Activated naive CD8-positive, alpha-beta T cell (primary cell): ENCODE results near the gene HIVEP3.
A peak's percentile ranks its signal among the peaks of the same experiment; 100 is the strongest.

ENCODE experiments used
- H3K27ac Mint-ChIP-seq: one replicate; pipeline ENCODE4 v1.8.0; 2021; ENCODE audit warnings: mixed read lengths
- H3K27me3 Mint-ChIP-seq: one replicate; pipeline ENCODE4 v1.8.0; 2021; ENCODE audit warnings: mixed read lengths
- H3K36me3 Mint-ChIP-seq: one replicate; pipeline ENCODE4 v1.8.0; 2021; ENCODE audit warnings: mixed read lengths
- H3K4me1 Mint-ChIP-seq: one replicate; pipeline ENCODE4 v1.8.0; 2021; ENCODE audit warnings: low read depth, mixed read lengths
- H3K4me3 Mint-ChIP-seq: one replicate; pipeline ENCODE4 v1.8.0; 2021; ENCODE audit warnings: mild to moderate bottlenecking, mixed read lengths
- H3K9me3 Mint-ChIP-seq: one replicate; pipeline ENCODE4 v1.8.0; 2021; ENCODE audit warnings: low read depth, mixed read lengths

Gene HIVEP3

GRCh38 chr1:41723786-41724185 lies 194.9 kb downstream of the HIVEP3 start:
- H3K36me3 Mint-ChIP-seq = no peaks in the 10 kb centered on the region
- H3K9me3 Mint-ChIP-seq = no peaks in the 10 kb centered on the region
- no peaks in the 10 kb centered on the region for H3K27me3 Mint-ChIP-seq
- no peak overlapping the region for H3K27ac Mint-ChIP-seq
- no peak overlapping the region for H3K4me3 Mint-ChIP-seq
- H3K4me1 Mint-ChIP-seq = peaks cover 35% of the 10 kb centered on the region

GRCh38 chr1:41722184-41722583 lies 196.5 kb downstream of the HIVEP3 start:
- no peaks in the 10 kb centered on the region for H3K9me3 Mint-ChIP-seq
- H3K27me3 Mint-ChIP-seq = no peaks in the 10 kb centered on the region
- H3K4me3 Mint-ChIP-seq = no peak overlapping the region
- H3K4me1 Mint-ChIP-seq = peaks cover 20% of the 10 kb centered on the region
- no peak overlapping the region for H3K27ac Mint-ChIP-seq
- no peaks in the 10 kb centered on the region for H3K36me3 Mint-ChIP-seq

GRCh38 chr1:41720861-41721410 lies 197.8 kb downstream of the HIVEP3 start:
- Mint-ChIP-seq H3K9me3 (no peaks in the 10 kb centered on the region), H3K4me3 (no peak overlapping the region), H3K36me3 (no peaks in the 10 kb centered on the region), H3K4me1 (peaks cover 10% of the 10 kb centered on the region), H3K27ac (no peak overlapping the region), H3K27me3 (no peaks in the 10 kb centered on the region)

GRCh38 chr1:41719590-41719989 lies 199.1 kb downstream of the HIVEP3 start:
- Mint-ChIP-seq H3K27ac (no peak overlapping the region), H3K27me3 (no peaks in the 10 kb centered on the region), H3K9me3 (no peaks in the 10 kb centered on the region), H3K36me3 (no peaks in the 10 kb centered on the region), H3K4me1 (peaks cover 11% of the 10 kb centered on the region), H3K4me3 (no peak overlapping the region)

GRCh38 chr1:41719128-41719527 lies 199.6 kb downstream of the HIVEP3 start:
- Mint-ChIP-seq H3K4me3 (no peak overlapping the region), H3K27me3 (no peaks in the 10 kb centered on the region), H3K36me3 (no peaks in the 10 kb centered on the region), H3K9me3 (no peaks in the 10 kb centered on the region), H3K4me1 (peaks cover 11% of the 10 kb centered on the region), H3K27ac (no peak overlapping the region)

- Mint-ChIP-seq H3K4me1 (peaks cover 11% of the 10 kb centered on the region), H3K27me3 (no peaks in the 10 kb centered on the region), H3K36me3 (no peaks in the 10 kb centered on the region), H3K9me3 (no peaks in the 10 kb centered on the region), H3K4me3 (no peak overlapping the region), H3K27ac (no peak overlapping the region)
Measured at GRCh38 chr1:41718497-41718896, 200.2 kb downstream of the HIVEP3 start.

GRCh38 chr1:41716188-41717130 lies 202.3 kb downstream of the HIVEP3 start:
- H3K27me3 Mint-ChIP-seq = no peaks in the 10 kb centered on the region
- no peaks in the 10 kb centered on the region for H3K9me3 Mint-ChIP-seq
- H3K4me3 Mint-ChIP-seq = no peak overlapping the region
- H3K27ac Mint-ChIP-seq = no peak overlapping the region
- H3K36me3 Mint-ChIP-seq = no peaks in the 10 kb centered on the region
- peaks cover 11% of the 10 kb centered on the region for H3K4me1 Mint-ChIP-seq

GRCh38 chr1:41715441-41716095 lies 203.2 kb downstream of the HIVEP3 start:
- Mint-ChIP-seq H3K4me3 (no peak overlapping the region), H3K36me3 (no peaks in the 10 kb centered on the region), H3K27ac (peak overlapping the region; percentile 24), H3K9me3 (no peaks in the 10 kb centered on the region), H3K4me1 (peaks cover 5% of the 10 kb centered on the region), H3K27me3 (no peaks in the 10 kb centered on the region)

- H3K4me3 Mint-ChIP-seq = no peak overlapping the region
- H3K36me3 Mint-ChIP-seq = no peaks in the 10 kb centered on the region
- H3K9me3 Mint-ChIP-seq = no peaks in the 10 kb centered on the region
- H3K27ac Mint-ChIP-seq = no peak overlapping the region
- peaks cover 4% of the 10 kb centered on the region for H3K4me1 Mint-ChIP-seq
- H3K27me3 Mint-ChIP-seq = no peaks in the 10 kb centered on the region
Measured at GRCh38 chr1:41714638-41715389, 203.9 kb downstream of the HIVEP3 start.

- H3K9me3 Mint-ChIP-seq = no peaks in the 10 kb centered on the region
- no peak overlapping the region for H3K4me3 Mint-ChIP-seq
- H3K27ac Mint-ChIP-seq = no peak overlapping the region
- no peaks in the 10 kb centered on the region for H3K36me3 Mint-ChIP-seq
- peaks cover 4% of the 10 kb centered on the region for H3K4me1 Mint-ChIP-seq
- H3K27me3 Mint-ChIP-seq = no peaks in the 10 kb centered on the region
Measured at GRCh38 chr1:41713557-41714327, 205.0 kb downstream of the HIVEP3 start.

GRCh38 chr1:41713141-41713540 lies 205.6 kb downstream of the HIVEP3 start:
- Mint-ChIP-seq H3K36me3 (no peaks in the 10 kb centered on the region), H3K27me3 (no peaks in the 10 kb centered on the region), H3K4me3 (no peak overlapping the region), H3K9me3 (no peaks in the 10 kb centered on the region), H3K4me1 (peaks cover 4% of the 10 kb centered on the region), H3K27ac (no peak overlapping the region)

GRCh38 chr1:41712695-41713094 lies 206.0 kb downstream of the HIVEP3 start:
- Mint-ChIP-seq H3K27me3 (no peaks in the 10 kb centered on the region), H3K9me3 (no peaks in the 10 kb centered on the region), H3K36me3 (no peaks in the 10 kb centered on the region), H3K4me1 (peaks cover 4% of the 10 kb centered on the region), H3K27ac (no peak overlapping the region), H3K4me3 (no peak overlapping the region)

GRCh38 chr1:41712081-41712480 lies 206.6 kb downstream of the HIVEP3 start:
- Mint-ChIP-seq H3K4me3 (no peak overlapping the region), H3K27me3 (no peaks in the 10 kb centered on the region), H3K9me3 (no peaks in the 10 kb centered on the region), H3K4me1 (peaks cover 5% of the 10 kb centered on the region), H3K27ac (no peak overlapping the region), H3K36me3 (no peaks in the 10 kb centered on the region)

- H3K4me1 Mint-ChIP-seq = peaks cover 4% of the 10 kb centered on the region
Measured at GRCh38 chr1:41711581-41711980, 207.1 kb downstream of the HIVEP3 start.

More at GRCh38 chr1:41711581-41711980, 207.1 kb downstream of the HIVEP3 start:
- Mint-ChIP-seq H3K27ac (no peak overlapping the region), H3K27me3 (no peaks in the 10 kb centered on the region), H3K4me3 (no peak overlapping the region), H3K9me3 (no peaks in the 10 kb centered on the region), H3K36me3 (no peaks in the 10 kb centered on the region)
